Loucy (cell line): ENCODE data around the gene RUSC2.
A peak's percentile ranks its signal among the peaks of the same experiment; 100 is the strongest.

Experiments
- H2AFZ ChIP-seq: fragments of 200-600 bp; sonication (generic); 2 replicates; pipeline ENCODE4 v1.6.0; 2016; ENCODE audit warnings: antibody characterized with exemption, mild to moderate bottlenecking, low read length, moderate library complexity
- H3F3A ChIP-seq: fragments of 200-600 bp; 2 replicates; pipeline ENCODE4 v1.6.0; 2016; ENCODE audit warnings: antibody characterized with exemption, low read depth, mild to moderate bottlenecking
- H3K27me3 ChIP-seq: fragments of 200-600 bp; sonication (generic); 2 replicates; pipeline ENCODE4 v1.6.1; 2014; ENCODE audit warnings: low read length, mild to moderate bottlenecking; ENCODE audit not compliant: insufficient read depth, poor library complexity, severe bottlenecking
- H3K36me3 ChIP-seq: fragments of 200-600 bp; sonication (generic); 2 replicates; pipeline ENCODE4 v1.6.1; 2016; ENCODE audit warnings: low read length; ENCODE audit not compliant: insufficient read depth
- H3K4me1 ChIP-seq: fragments of 200-600 bp; sonication (generic); 2 replicates; pipeline ENCODE4 v1.5.1; 2014; ENCODE audit warnings: low read length, mild to moderate bottlenecking; ENCODE audit not compliant: insufficient read depth, poor library complexity, severe bottlenecking
- H3K4me2 ChIP-seq: fragments of 200-600 bp; sonication (generic); 2 replicates; pipeline ENCODE4 v1.6.0; 2014; ENCODE audit warnings: antibody characterized with exemption, low read length, low read depth, mild to moderate bottlenecking; ENCODE audit not compliant: poor library complexity, severe bottlenecking
- H3K4me3 ChIP-seq: fragments of 200-600 bp; sonication (generic); 2 replicates; pipeline ENCODE4 v1.5.1; 2014; ENCODE audit warnings: low read length, mild to moderate bottlenecking, mixed read lengths; ENCODE audit not compliant: poor library complexity, severe bottlenecking
- H3K79me2 ChIP-seq: fragments of 200-600 bp; sonication (generic); 2 replicates; pipeline ENCODE4 v1.6.1; 2014; ENCODE audit warnings: low read length; ENCODE audit not compliant: insufficient read depth
- H3K9ac ChIP-seq: fragments of 200-600 bp; sonication (generic); 2 replicates; pipeline ENCODE4 v1.6.0; 2014; ENCODE audit warnings: mild to moderate bottlenecking, low read depth, low read length, moderate library complexity; ENCODE audit not compliant: poor library complexity, severe bottlenecking
- H3K9me2 ChIP-seq: fragments of 200-600 bp; sonication (generic); replicated peaks from 2 replicates; pipeline ENCODE4 v1.6.1; 2016; ENCODE audit warnings: low read depth, low read length, mixed read lengths
- H3K9me3 ChIP-seq: fragments of 200-600 bp; sonication (generic); 2 replicates; pipeline ENCODE4 v1.6.1; 2014; ENCODE audit warnings: mild to moderate bottlenecking, antibody characterized with exemption, low read length, low read depth; ENCODE audit not compliant: insufficient read depth
- H4K20me1 ChIP-seq: fragments of 200-600 bp; sonication (generic); 2 replicates; pipeline ENCODE4 v1.6.0; 2014; ENCODE audit warnings: antibody characterized with exemption, low read length, mild to moderate bottlenecking; ENCODE audit not compliant: insufficient read depth, poor library complexity, severe bottlenecking
- CTCF ChIP-seq: fragments of 200-600 bp; sonication (generic); conservative IDR thresholded peaks from 2 replicates; pipeline ENCODE4 v1.5.1; 2014; ENCODE audit warnings: mild to moderate bottlenecking, antibody characterized with exemption, low read length
- EZH2phosphoT487 ChIP-seq: fragments of 200-600 bp; IDR thresholded peaks from 2 replicates; pipeline ENCODE4 v1.6.1; 2018; ENCODE audit warnings: antibody characterized with exemption, mild to moderate bottlenecking, moderate library complexity, borderline replicate concordance

The RUSC2 gene

GRCh38 chr9:35452481-35452880, 37.4 kb upstream of the RUSC2 start:
- TF ChIP-seq CTCF (peak; percentile 28; the same call in 1 of the 2 replicates), EZH2phosphoT487 (no peak)
- no peaks in the 10 kb centered on the region for H3K79me2 ChIP-seq
- H3K27me3 ChIP-seq, result no peaks in the 10 kb centered on the region
- H3K4me2 ChIP-seq, result no peak overlapping the region
- H3K9me2 ChIP-seq, result no peaks in the 10 kb centered on the region
- no peak overlapping the region for H2AFZ ChIP-seq
- no peaks in the 10 kb centered on the region for H3F3A ChIP-seq
- no peaks in the 10 kb centered on the region for H3K9me3 ChIP-seq
- no peaks in the 10 kb centered on the region for H4K20me1 ChIP-seq
- H3K9ac ChIP-seq, result no peak overlapping the region
- H3K4me3 ChIP-seq, result no peak overlapping the region
- H3K36me3 ChIP-seq, result no peaks in the 10 kb centered on the region
- no peaks in the 10 kb centered on the region for H3K4me1 ChIP-seq

GRCh38 chr9:35453786-35454185, 36.1 kb upstream of the RUSC2 start:
- H3K9ac ChIP-seq, result no peak overlapping the region
- H2AFZ ChIP-seq, result no peak overlapping the region
- H3K4me1 ChIP-seq, result no peaks in the 10 kb centered on the region
- no peaks in the 10 kb centered on the region for H3K9me3 ChIP-seq
- no peaks in the 10 kb centered on the region for H4K20me1 ChIP-seq
- TF ChIP-seq CTCF, result no peak
- TF ChIP-seq EZH2phosphoT487, result no peak
- H3K4me2 ChIP-seq, result no peak overlapping the region
- H3K27me3 ChIP-seq, result no peaks in the 10 kb centered on the region
- no peaks in the 10 kb centered on the region for H3K36me3 ChIP-seq
- H3F3A ChIP-seq, result no peaks in the 10 kb centered on the region
- H3K9me2 ChIP-seq, result no peaks in the 10 kb centered on the region
- no peak overlapping the region for H3K4me3 ChIP-seq
- no peaks in the 10 kb centered on the region for H3K79me2 ChIP-seq

GRCh38 chr9:35464141-35465025, 25.5 kb upstream of the RUSC2 start:
- Histone ChIP-seq H2AFZ (no peak overlapping the region), H3K9me2 (no peaks in the 10 kb centered on the region), H3K9ac (no peak overlapping the region), H3K4me2 (no peak overlapping the region), H3K36me3 (no peaks in the 10 kb centered on the region), H3K79me2 (no peaks in the 10 kb centered on the region), H3K4me3 (no peak overlapping the region), H3F3A (no peaks in the 10 kb centered on the region), H3K27me3 (no peaks in the 10 kb centered on the region), H3K4me1 (no peaks in the 10 kb centered on the region), H3K9me3 (no peaks in the 10 kb centered on the region), H4K20me1 (no peaks in the 10 kb centered on the region)
- TF ChIP-seq EZH2phosphoT487 (no peak), CTCF (no peak)
